Astrocyte (in vitro differentiated cells and primary cell): Measurements from ENCODE around the gene TBXAS1.

Experiments used
- EZH2 ChIP-seq: IDR thresholded peaks from 2 replicates; pipeline ENCODE4 v1.6.1; 2012; ENCODE audit warnings: mild to moderate bottlenecking, low read length, inconsistent platforms; ENCODE audit not compliant: insufficient read depth
- TF ChIP-seq, protein P1 (sequence below): IDR thresholded peaks from 2 replicates; pipeline ENCODE4 v1.5.1; 2011; ENCODE audit warnings: low read depth, mild to moderate bottlenecking, inconsistent platforms, low read length, moderate library complexity; ENCODE audit not compliant: insufficient read depth

DNA sequence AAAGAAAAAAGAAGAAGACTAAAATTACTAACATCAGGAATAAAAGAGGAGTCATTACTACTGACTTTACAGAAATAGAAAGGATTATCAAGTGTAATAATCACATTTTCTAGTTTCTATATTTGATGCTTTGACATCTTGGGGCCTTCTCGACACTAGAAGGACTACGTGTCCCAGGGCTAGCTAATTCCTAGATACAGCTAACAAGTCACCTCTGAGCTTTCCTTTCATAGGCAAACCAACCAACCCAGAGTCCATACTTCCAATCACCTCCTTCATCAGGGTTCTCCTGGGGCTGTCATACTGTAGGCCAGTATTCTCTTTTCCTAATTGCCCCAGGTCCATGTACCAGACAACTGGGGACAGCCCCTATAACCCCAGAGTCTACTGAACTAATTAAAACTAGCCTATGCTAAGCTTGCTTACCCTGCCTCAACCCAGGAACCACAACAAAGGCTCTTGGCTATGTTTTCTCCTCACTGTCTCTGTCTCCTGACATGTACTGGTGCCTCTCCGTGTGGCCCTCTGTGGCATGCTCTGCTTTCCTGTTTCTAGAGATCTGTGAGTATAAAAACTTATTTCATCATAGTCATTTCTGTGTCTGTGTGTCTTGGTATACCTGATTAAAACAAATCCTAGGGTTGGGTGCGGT lies 240.4 kb downstream of the TBXAS1 start:
- TF ChIP-seq, protein P1, sequence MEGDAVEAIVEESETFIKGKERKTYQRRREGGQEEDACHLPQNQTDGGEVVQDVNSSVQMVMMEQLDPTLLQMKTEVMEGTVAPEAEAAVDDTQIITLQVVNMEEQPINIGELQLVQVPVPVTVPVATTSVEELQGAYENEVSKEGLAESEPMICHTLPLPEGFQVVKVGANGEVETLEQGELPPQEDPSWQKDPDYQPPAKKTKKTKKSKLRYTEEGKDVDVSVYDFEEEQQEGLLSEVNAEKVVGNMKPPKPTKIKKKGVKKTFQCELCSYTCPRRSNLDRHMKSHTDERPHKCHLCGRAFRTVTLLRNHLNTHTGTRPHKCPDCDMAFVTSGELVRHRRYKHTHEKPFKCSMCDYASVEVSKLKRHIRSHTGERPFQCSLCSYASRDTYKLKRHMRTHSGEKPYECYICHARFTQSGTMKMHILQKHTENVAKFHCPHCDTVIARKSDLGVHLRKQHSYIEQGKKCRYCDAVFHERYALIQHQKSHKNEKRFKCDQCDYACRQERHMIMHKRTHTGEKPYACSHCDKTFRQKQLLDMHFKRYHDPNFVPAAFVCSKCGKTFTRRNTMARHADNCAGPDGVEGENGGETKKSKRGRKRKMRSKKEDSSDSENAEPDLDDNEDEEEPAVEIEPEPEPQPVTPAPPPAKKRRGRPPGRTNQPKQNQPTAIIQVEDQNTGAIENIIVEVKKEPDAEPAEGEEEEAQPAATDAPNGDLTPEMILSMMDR: no peak
- TF ChIP-seq EZH2: no peak
